ENCODE results near the gene NAP1L4.

- TF ChIP-seq CTCF (IDR thresholded peaks at IDR 0.05; ENCODE audit: low read length) = no peak
- TF ChIP-seq EZH2 (optimal IDR thresholded peaks at IDR 0.05; ENCODE audit: low read depth, low read length) = no peak
- no peak for TF ChIP-seq EZH2phosphoT487 (IDR thresholded peaks at IDR 0.05; ENCODE audit: low read length)
Measured at GRCh38 chr11:2910401-2910955, 81.7 kb downstream of the NAP1L4 start.
